Activated CD4-positive, alpha-beta T cell treated with anti-CD3 and anti-CD28 coated beads, Interleukin-2, amount 50 U/mL, for 16 hours (primary cell): ENCODE measurements around the gene FURIN.
"Not testable (repeated sequence)": the region's sequence is repeated elsewhere in the genome, so short reads cannot be mapped to it uniquely, and the experiment has no call there.

Experiments
- DNase-seq: peaks from one replicate; pipeline ENCODE4 v3.0.0-alpha.2; 2020

Gene FURIN

GRCh38 chr15:90903733-90904536 lies 35.5 kb downstream of the FURIN start:
- DNase-seq = no peak

GRCh38 chr15:90904746-90905145 lies 36.4 kb downstream of the FURIN start:
- no peak for DNase-seq

GRCh38 chr15:90905306-90906180 lies 37.2 kb downstream of the FURIN start:
- no peak for DNase-seq

- DNase-seq = no peak
Measured at GRCh38 chr15:90906181-90906849, 37.9 kb downstream of the FURIN start.

GRCh38 chr15:90907051-90907660 lies 38.8 kb downstream of the FURIN start:
- DNase-seq = no peak

GRCh38 chr15:90907838-90908507 lies 39.6 kb downstream of the FURIN start:
- DNase-seq = no peak

GRCh38 chr15:90909449-90909848 lies 41.1 kb downstream of the FURIN start:
- DNase-seq = not testable (repeated sequence)

- DNase-seq = no peak
Measured at GRCh38 chr15:90909976-90910375, 41.6 kb downstream of the FURIN start.

- no peak for DNase-seq
Measured at GRCh38 chr15:90910441-90911301, 42.3 kb downstream of the FURIN start.

GRCh38 chr15:90911302-90911623 lies 42.9 kb downstream of the FURIN start:
- DNase-seq = no peak

GRCh38 chr15:90911906-90912769 lies 43.8 kb downstream of the FURIN start:
- DNase-seq = no peak

- no peak for DNase-seq
Measured at GRCh38 chr15:90912770-90913075, 44.3 kb downstream of the FURIN start.

GRCh38 chr15:90913398-90913944 lies 45.1 kb downstream of the FURIN start:
- no peak for DNase-seq

- no peak for DNase-seq
Measured at GRCh38 chr15:90914305-90915080, 46.1 kb downstream of the FURIN start.

GRCh38 chr15:90915216-90915807 lies 46.9 kb downstream of the FURIN start:
- no peak for DNase-seq

- no peak for DNase-seq
Measured at GRCh38 chr15:90915808-90916440, 47.5 kb downstream of the FURIN start.

- no peak for DNase-seq
Measured at GRCh38 chr15:90916461-90916860, 48.1 kb downstream of the FURIN start.

- DNase-seq = no peak
Measured at GRCh38 chr15:90917569-90917968, 49.2 kb downstream of the FURIN start.
